ENCODE results near the gene HHEX.
A peak's percentile ranks its signal among the peaks of the same experiment; 100 is the strongest.

HHEX gene

DNA sequence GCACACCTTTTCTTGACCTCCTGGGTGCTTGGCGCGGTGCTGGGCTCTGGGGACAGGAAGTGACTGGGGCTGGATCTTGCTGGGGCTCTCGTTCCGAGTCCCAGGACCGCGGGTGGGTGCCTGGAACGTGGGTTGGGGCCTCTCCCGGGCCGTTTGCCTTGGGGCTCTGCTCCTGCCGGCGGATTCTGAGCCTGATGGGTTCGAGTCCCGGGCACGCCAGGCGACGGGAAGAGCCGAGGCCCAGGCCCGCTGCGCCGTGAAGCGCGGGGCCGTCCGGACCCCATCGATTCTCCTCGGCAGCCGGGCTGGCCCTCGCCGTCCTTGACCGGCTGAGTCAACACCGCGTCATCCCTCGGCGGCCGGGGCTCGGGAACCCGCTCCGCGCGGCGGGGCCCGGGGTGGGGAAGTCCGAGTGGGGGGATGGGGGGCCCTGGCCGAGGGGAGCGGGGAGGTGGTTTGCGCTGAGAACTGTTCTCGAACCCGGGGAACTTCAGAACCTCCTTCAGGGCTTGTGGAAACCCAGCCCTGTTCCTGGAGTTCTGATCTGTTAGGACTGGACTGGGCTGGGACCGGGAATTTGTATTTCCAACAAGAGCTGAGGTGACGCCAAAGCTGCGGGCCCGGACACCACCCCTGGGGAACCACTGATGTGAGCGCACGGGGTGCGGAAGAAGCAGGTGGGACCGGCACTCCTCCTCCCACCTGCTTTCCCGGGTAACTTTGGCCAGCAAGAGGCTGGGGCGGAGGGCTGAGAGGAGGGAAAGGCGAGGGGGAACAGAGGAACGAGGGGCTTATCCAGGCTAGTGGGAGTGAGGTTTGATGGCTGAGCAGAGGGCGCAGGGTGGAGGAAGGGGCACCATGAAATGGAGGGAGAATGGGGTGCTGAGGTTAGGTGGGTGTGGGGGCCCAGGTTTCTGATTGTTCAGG, 6.2 kb downstream of the HHEX start:
- DNase-seq = no peak

DNA sequence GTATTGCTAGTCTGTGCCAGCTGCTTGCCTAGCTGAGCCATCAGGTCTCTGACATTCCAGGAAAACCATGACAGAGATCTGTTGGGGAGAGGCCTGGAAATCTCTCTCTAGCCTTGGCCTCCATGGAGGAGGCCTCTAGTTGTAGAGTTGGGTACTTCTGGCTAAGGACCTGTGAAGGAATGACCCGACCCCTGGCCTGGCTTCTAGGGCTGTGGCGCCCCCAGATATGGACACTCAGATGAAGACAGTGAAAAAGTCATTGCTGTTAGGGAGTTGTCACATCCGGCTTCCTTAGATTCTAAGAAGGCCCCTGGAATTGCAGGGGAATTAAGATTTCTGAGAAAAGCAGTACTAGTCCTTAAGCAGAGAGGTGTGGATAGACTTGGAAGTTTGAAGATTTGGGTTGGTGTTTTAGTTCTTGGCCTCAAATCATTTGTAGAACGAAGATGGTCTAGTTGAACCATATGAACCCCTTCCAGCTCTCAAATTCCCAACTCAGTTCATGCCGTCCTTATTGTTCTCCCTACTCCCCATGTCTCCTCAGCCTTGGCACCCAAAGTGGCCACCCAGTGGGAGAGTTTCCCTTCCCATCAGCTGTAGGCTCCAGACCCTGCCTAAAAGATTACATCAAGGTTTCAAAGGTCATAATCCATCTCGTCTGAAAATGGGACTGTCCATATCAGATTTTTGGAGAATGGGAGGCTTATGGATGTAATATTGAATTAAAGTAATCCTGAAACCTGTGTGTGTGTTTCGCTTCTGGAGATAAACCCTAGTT, 7.0 kb downstream of the HHEX start:
- no peak for DNase-seq

DNA sequence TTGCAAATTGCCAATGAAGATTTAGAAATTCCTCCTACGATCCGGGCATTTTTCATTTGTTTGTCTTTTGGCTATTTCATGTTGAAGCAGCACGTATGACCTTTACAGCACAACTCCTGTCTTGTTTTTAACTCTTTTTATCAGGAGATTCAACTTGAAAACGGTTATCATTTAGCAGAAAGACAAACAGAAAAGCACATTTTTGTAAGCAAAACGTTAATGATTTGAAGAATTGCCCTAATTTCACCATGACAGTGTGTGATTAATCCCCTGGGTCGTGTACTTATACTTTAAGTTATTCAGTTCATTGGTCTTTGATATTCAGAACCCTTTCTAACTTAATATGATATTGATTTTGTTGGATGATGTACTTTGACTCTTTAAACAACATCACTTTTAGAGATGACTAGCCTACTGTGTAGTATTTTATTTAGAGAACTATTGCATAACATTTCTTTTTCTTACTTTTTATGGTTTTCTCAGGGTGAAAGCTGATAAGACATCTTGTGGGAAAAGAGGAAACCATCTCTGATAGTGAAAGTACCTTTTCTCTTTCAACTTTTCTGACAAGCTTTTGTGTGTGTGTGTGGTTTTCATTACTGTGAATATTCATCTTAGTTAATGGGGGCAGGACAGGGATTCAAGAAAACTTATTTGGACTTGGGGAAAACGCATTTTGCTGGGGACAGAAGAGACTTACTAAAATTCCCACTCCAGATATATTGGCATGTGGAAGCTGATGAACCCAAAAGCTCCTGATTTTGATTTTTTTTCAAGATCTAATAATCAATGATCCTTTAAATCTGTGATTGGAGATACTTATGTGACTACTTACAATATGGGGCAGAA, 8.1 kb downstream of the HHEX start:
- no peak for DNase-seq

DNA sequence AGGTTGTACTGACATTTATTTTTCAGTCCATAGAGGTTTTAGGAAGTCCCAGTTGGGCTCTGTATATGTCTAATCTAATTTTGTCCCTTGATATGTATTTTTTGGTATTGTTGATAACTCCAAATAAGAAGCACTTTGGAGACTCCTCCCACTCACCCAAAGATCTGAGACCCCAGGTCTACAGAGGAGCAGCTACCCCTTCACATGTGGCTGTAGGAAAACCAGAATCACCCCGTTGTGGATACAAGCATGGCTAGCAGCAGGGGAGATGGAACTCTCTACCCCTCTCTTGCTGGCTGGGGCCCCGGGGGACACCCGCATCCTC, 9.4 kb downstream of the HHEX start:
- no peak for DNase-seq

DNA sequence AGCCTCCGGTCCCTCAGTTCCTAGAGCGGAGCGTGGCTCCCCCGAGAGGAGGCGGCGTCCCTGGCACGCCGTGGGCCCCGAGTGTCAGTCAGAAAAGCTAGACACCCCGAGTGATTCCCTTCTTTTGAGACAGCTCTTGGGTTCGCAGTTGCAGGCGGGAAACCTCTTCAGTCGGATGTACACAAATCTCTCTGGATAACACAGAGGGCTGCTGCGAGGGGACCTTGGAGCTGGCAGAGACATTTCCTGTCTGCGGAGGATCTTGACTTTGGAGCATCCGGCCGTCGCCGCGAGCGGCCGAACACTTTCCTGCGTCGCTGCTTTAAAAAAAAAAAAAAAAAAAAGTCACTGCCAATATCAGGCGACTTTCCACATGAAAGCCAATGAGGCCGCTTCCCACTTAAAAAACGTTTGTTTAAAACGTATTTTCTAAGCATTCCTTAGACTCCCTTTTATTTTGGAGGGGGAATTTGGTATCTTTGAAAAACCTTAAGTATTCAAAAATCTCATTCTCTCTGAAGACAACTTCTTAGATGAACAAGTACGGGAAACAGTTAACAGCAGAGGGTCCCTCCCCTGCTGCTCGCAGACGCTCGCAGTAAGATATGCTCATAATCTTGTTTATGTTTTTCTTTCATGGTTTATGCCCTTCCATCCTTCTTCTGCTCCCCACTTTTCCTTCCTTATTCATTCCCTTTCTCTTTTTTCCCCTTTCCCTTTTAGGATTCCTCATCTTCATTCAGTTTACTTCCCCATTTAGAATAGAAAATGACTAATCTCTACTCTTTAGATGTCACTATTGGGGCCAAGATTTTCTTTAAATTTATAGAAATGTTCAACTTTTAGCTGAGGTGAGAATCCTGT, 10.0 kb downstream of the HHEX start:
- peak; percentile 39 for DNase-seq

DNA sequence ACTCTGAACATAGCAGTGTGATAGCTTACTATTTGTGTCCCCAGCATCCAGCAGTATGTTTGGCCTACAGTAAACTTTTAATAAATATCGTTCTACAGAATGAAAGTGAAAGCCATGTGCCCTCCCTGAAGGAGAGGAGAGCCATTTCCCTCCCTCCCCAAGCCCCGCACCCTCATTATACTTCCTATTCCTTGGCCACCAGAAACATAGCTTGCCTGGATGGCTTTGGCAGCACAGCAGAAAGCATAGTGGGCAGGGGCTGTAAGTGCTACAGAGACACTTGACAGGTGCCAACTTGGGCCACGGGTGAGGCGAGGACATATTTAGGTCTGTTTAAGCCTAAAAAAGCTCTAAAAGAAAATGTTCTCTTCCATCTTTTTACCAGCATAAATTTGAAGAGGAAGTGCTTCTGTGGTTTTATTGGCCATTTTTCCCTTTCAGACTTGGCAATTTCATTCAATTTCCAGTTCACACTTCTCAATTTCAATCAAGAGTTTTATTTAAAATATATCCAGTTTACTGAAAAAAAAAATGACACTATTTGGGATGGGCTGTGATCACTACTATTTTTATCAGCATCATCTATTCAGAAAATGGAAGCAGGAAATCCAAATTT, 12.7 kb downstream of the HHEX start:
- no peak for DNase-seq

DNA sequence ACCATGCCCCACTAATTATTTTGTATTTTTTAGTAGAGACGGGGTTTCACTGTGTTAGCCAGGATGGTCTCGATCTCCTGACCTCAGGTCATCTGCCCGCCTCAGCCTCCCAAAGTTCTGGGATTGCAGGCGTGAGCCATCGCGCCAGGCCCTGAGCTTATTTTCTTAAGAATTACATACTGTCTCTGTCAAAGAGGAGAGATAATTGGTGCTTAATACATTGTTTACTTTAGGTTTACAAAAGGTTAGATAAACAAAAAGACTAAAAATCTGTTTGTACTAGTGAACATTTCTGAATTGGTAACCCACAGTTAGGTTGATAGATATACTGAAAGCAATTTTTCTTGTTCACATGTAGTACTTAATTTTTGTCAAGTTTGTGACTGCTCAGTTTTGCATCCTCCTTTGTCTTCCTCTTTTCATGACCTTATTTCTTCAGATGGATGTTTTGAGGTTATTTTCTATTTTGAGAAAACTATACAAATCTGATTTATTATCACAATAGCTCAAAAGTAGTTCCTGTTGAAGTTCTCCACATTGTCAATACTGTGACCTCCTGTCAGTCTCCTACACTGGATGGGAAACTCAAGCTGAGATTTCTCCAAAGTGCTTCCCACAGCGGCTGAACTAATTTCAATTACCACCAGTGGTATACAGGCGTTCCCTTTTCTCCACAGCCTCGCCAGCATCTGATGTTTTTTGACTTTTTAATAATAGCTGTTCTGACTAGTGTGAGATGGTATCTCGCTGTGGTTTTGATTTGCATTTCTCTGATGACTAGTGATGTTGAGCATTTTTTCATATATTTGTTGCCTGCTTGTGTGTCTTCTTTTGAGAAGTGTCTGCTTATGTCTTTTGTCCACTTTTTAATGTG, 22.5 kb downstream of the HHEX start:
- DNase-seq = no peak

DNA sequence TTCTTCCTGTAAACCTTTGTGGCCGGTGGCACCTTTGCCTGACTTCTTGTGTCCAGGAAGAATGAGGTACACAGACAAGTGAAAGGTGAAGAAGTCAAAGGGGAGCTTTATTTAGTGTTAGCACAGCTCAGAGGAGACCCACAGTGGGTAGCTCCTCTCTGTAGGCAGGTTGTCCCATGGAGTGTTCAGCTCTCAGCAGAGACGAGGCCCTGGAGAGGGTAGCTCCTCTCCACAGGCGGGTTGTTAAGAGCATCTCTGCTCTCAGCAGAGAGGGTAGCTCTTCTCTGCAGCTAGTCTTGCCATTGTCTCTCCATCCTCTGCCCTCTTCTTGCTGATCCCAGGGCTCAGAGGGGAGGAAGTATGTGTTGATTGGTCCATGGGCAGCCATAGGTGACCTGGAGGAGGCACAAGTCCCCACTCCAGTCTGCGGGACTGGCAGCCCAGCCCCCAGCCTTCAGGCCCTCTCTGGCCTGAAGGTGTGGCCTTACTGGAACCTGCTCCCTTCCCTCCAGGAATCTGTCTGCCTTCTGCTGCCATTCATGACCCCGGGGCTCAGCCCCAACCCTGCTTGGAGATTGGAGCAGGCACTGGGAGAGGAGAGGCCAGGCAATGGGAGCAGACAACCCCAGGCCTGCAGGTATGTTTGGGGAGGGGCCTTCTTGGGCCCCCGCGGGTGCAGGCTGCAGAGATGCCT, 24.5 kb downstream of the HHEX start:
- no peak for DNase-seq

DNA sequence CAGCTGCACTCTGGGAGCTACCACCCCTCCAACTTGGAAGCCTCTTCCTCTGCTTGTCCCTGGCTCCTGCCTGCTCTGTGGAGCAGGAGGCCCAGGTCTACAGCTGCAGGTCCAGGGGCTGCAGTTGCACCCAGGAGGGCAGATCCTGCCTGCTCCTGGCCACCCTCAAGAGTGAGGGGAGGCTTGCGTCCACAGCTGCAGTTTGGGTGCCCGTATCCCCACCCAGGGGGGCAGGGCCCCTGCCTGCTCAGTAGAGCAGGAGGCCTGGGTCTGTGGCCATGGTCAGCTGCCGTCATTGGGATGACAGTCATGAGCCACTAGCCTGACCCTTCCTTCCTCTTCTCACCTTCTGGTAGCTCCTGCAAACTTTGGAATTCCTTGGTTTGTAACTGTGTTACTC, 25.1 kb downstream of the HHEX start:
- no peak for DNase-seq

DNA sequence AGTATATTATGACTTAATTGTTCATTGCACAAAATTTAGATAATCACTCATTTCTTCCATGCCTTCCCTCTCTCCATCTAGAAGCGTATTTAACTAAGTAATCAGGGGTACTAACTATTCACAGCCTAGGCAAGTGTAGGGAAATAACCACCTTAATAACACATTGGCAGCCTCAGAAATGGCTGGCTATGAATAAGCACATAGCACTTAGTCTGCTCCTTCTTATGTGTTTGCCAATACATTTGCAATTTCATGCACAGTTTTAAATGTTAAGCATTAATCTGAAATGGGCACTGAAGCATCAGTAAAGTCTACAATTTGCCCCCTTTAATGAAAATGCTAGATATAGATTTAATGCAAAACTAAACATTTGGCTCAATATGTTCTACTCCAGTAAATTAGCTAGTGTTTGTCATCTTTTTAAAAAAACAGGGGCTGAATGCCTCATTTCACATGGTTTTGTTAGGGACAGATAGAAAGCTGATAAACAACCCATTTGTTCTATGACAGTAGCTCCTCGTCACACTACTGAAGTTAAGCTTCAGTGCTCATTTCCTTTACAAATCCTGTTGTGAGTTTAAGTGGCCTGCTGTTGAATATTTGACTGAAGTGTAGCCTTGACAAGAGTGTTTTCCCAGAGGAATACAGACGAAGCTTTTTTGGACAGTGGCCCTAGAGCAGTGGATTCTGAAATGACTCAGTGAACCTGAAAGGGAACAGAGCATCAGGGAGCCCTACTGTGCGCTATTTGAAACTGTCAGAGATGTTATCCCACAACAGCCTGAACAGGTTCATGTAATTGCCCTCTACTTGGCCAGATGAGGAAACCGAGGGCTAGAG, 30.5 kb downstream of the HHEX start:
- DNase-seq = peak; percentile 2

DNA sequence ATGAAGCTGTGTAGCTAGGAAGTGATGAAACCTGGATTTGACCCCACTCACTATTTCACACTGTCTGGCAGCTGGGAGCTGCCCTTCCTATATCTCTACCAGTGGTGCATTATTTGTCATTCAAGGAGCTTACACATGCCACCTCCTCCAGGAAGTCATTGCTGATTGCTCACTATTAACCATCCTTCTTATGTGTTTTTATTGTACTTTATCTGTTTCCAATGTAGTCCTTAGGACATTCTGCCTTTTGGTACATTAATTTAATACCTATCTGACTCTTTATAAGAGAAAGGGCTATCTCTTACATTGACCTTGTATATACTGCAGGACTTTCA, 31.0 kb downstream of the HHEX start:
- DNase-seq = no peak

DNA sequence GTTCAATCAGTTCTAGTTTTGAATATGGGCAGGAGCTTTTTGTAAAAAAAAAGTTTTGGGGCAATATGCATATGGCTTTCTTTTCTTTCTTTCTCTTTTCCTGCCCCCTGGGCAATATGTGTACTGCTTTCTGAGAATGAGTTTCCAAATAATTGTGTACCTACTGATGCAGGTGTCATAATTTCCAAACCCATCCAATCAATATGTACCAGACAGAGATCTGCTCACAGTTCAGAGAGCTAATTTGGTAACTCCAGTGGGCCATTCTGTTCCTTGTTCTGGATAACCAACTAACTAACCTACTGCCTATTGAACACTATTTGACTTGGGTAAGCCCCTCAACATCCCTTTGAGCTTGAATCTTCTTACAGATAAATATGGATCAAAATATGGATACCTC, 32.6 kb downstream of the HHEX start:
- DNase-seq = no peak

DNA sequence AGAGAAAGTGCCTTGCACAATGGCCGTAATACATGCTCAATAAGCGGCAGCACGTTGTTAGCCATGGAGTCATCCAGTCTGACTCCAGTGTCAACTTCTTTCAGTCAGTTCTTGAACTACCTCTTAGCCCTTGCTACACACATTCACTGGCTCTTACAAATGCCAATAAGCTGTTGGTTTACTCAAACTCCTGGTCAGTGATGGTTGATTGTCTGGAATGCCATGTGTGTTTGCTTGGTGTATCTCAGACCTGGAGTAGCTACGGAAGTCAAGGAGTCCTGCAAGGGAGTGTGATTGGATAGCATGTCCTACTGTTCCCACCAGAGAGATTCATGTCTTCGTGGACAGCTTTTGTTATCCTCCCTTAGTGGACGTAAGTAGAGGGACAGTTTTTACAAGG, 37.4 kb downstream of the HHEX start:
- no peak for DNase-seq

DNA sequence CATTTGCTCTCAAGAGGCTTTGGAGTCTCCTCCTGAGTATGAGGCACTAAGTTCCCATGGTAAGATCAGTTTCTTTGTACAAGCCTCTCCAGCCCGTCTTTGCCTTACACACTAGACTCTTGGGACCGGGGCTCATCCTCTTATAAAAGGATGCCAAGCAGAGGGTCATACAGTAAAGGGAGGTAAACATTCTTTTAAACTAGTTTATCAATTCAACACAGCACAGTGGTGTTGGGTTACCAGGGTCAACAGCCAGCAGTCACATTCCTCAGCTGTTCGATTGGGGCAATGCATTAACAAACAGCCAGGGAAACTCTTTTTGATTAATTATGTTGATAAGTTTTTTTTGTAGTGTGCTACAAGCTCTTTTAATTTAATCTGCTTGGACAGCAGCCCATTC, 37.8 kb downstream of the HHEX start:
- DNase-seq = no peak

DNA sequence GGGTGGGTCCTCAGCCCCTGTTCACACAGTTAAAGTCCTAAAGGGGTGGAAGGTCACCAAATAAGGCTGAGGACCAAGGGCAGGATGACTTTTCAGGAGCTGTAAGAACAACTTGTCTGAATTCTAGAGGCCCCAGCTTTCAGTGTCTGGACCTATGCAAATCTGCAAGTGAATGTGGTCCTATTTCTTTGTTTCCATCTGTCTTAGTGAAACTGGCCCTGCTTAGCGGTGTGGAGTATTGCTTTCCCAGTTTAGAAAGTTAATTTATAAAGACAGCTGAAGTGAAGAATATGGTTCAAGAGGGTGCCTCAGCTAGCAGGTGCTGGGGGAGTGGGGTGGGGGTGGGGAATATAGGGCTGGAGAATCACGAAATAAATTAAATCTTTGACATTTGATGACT, 40.1 kb downstream of the HHEX start:
- DNase-seq = no peak

DNA sequence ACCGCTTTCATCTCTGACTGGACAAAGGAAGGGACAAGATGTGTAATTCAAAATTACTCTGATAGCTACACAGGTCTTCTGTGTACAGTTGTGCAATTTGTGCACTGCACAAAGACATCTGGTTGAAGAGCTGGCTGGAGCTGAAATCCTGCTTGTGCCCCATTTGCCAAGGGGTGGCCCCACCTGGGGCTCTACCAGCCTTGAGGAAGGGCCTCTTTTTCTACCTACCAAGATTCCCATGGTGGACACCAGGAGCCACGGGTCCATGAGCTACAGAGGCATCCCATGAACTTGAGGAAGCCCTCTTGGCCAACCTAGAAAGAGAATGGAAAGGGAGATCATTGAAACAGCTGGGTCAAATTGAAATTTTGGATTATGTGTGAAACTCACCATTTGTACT, 43.2 kb downstream of the HHEX start:
- DNase-seq = no peak

DNA sequence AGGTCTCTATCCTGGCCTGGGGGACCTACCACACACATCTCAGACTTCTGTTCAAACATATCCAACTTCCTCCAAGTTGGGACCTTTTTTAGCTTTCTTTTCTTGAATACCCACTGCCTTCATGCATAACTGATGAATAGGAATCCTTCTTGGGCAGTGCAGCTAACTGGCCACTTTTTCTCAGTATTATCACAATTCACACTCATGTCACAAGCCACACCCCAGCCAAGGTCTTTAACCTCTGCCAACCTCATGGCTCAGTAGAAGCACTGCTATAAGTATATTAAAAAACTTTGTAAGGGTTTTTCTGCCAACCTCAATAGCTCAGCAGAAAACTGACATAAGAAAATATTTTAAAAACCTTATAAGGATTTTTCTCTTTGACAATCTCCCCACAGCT, 44.5 kb downstream of the HHEX start:
- DNase-seq = no peak

DNA sequence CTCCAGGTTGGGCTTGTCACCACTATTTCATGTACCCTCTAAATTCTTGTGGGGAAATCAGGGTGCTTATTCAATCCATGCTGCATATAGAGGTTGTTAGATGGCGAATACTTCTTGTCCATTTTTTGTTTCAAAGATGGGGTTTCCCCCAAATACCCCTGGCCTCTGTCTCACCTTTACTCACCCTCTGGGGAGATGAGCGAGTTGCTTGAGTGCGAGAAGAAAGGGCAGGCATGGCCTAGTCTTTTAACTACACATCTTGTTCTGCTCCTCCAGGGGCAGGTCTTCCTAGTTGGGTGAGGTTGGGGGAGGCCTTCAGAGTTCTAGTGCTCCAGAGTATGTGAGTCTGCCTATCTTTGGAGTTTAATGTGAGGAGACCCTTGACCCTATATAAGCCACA, 46.2 kb downstream of the HHEX start:
- DNase-seq = no peak

DNA sequence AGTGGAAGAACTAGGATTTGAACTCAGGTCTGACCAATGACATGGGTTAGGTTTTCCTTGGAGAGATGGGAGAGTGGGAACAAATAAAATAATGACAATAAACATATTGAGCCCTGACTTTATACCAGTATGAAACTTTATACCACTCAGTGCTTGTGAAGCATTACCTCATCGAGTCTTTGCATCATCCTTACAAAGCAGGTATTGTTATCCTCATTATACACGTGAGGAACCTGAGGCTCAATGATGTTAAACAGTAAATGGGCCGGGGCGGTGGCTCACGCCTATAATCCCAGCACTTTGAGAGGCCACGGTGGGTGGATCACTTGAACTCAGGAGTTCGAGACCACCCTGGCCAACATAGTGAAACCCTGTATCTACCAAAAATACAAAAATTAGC, 47.7 kb downstream of the HHEX start:
- no peak for DNase-seq

DNA sequence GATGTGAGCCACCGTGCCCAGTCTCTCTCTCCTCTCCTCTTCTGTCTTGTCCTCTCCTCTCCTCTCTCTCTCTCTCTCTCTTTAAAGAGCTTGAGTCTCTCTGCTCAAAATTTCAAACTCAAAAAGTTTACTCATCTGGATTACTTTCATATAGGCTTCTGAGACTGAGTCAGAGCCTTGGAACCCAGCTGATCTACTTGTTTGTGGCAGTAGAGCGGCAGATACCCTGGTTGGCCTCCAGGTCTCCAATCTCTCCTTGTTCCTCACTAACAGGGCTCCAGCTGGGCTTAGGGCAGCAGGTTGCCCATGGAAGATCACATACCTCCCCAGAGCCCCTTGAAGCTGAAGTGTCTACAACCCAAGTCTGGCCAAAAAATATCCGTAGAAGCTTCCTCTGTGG, 51.0 kb downstream of the HHEX start:
- DNase-seq = no peak
